HCT116 (cell line): ENCODE measurements around the gene DAAM1. TPM values are rescaled to one million over a fixed set of nuclear protein-coding genes. Genes with fewer than 3 reads are reported as not detected.
A peak's percentile ranks its signal among the peaks of the same experiment; 100 is the strongest.

ENCODE experiments used
- ATAC-seq: fragments of 200-7000 bp; cut with Tn5 transposase; 2 replicates; pipeline ENCODE4 v1.9.1; 2020; ENCODE audit warnings: mild to moderate bottlenecking, moderate library complexity
- Bru-seq: library from RNA; stranded (reverse); fragments of 400-500 nt; gene quantifications from one replicate; lab custom pipeline; 2021; lab: Mats Ljungman, UMichigan
- BruChase-seq, 2 experiments: library from RNA; stranded (reverse); fragments of 400-500 nt; gene quantifications; one replicate each; lab custom pipeline; 2021; lab: Mats Ljungman, UMichigan
- BruUV-seq: library from RNA; stranded (reverse); fragments of 400-500 nt; replicated peaks from 2 replicates; lab custom pipeline; 2021; lab: Mats Ljungman, UMichigan
- CTCF ChIA-PET: fragments of 300-600 bp; sonication (Branson Sonifier 250); formaldehyde crosslinking; loops from one replicate; lab custom pipeline; 2021; ENCODE audit warnings: antibody characterized with exemption; lab: Charles Lee
- POLR2A ChIA-PET: fragments of 300-600, 350-600 bp; sonication (Branson Sonifier 250); formaldehyde crosslinking; loops from one replicate; lab custom pipeline; 2021; ENCODE audit warnings: antibody characterized with exemption; lab: Charles Lee
- RAD21 ChIA-PET, 2 experiments: fragments of 300-600 bp; sonication (Branson Sonifier 250); formaldehyde crosslinking; loops; one replicate each; lab custom pipeline; 2023; ENCODE audit warnings: low total read pairs in 2 of 2; ENCODE audit not compliant: uncharacterized antibody in 2 of 2, unreplicated experiment in 2 of 2, low non-redundant PET in 1 of 2; lab: Charles Lee
- DNase-seq: peaks from one replicate; pipeline ENCODE4 v3.0.0-alpha.2; 2010; ENCODE audit warnings: low read depth, low spot score
- H2AFZ ChIP-seq: fragments of 200-600 bp; shearing (Covaris generic), sonication (generic); 2 replicates; pipeline ENCODE4 v1.6.1; 2017; ENCODE audit warnings: low read depth, mixed run types, mixed read lengths, antibody characterized with exemption, low read length; ENCODE audit not compliant: poor library complexity, severe bottlenecking
- H3K27ac ChIP-seq: 2 replicates; pipeline ENCODE4 v1.5.1; 2012; ENCODE audit warnings: low read depth, low read length
- H3K27me3 ChIP-seq: fragments of 200-600 bp; sonication (generic); 2 replicates; pipeline ENCODE4 v1.6.1; 2016; ENCODE audit warnings: mixed run types, low read length, mixed read lengths; ENCODE audit not compliant: insufficient read depth
- H3K36me3 ChIP-seq, 2 experiments: fragments of 200-500 bp in 1 of 2; fragments of 200-600 bp in 1 of 2; sonication (Bioruptor generic) in 1 of 2; sonication (generic) in 1 of 2; 2 replicates each; pipeline versions ENCODE4 v1.5.1 to v1.6.1; 2014 to 2016; ENCODE audit warnings: low read length in 2 of 2, inconsistent platforms in 1 of 2, mixed read lengths in 1 of 2, mixed run types in 1 of 2; ENCODE audit not compliant: insufficient read depth in 2 of 2, control insufficient read depth in 1 of 2
- H3K4me1 ChIP-seq, 2 experiments: fragments of 200-600 bp in 1 of 2; sonication (generic) in 1 of 2; 2 replicates each; pipeline versions ENCODE4 v1.5.1 to v1.6.1; 2012 to 2017; ENCODE audit warnings: low read length in 2 of 2, inconsistent platforms in 1 of 2, mild to moderate bottlenecking in 1 of 2, mixed read lengths in 1 of 2, mixed run types in 1 of 2, moderate library complexity in 1 of 2; ENCODE audit not compliant: insufficient read depth in 2 of 2, control insufficient read depth in 1 of 2
- H3K4me2 ChIP-seq: fragments of 200-600 bp; sonication (generic); 2 replicates; pipeline ENCODE4 v1.6.1; 2017; ENCODE audit warnings: mixed run types, low read length, mixed read lengths
- H3K4me3 ChIP-seq, 2 experiments: fragments of 200-600 bp in 1 of 2; sonication (generic) in 1 of 2; replicated peaks in 1 of 2; 2 replicates each; pipeline ENCODE4 v1.5.1; 2011 to 2016; ENCODE audit warnings: low read length in 2 of 2, control low read depth in 1 of 2, low read depth in 1 of 2, mild to moderate bottlenecking in 1 of 2, mixed read lengths in 1 of 2, mixed run types in 1 of 2
- H3K79me2 ChIP-seq: fragments of 200-600 bp; sonication (generic); 2 replicates; pipeline ENCODE4 v1.6.1; 2017; ENCODE audit warnings: mild to moderate bottlenecking, mixed run types, low read length, moderate library complexity, mixed read lengths; ENCODE audit not compliant: insufficient read depth
- H3K9ac ChIP-seq: fragments of 200-600 bp; sonication (generic); 2 replicates; pipeline ENCODE4 v1.6.1; 2016; ENCODE audit warnings: low read length, mixed read lengths
- H3K9me2 ChIP-seq: fragments of 200-600 bp; sonication (generic), shearing (Covaris generic); 2 replicates; pipeline ENCODE4 v1.6.1; 2017; ENCODE audit warnings: mixed run types, mild to moderate bottlenecking, moderate library complexity; ENCODE audit not compliant: insufficient read depth
- H3K9me3 ChIP-seq, 2 experiments: fragments of 200-500 bp in 1 of 2; fragments of 200-600 bp in 1 of 2; sonication (Bioruptor generic) in 1 of 2; sonication (generic) in 1 of 2; 2 replicates each; pipeline ENCODE4 v1.6.1; 2014 to 2017; ENCODE audit warnings: low read length in 2 of 2, mixed read lengths in 2 of 2, inconsistent platforms in 1 of 2, low read depth in 1 of 2, mild to moderate bottlenecking in 1 of 2, mixed run types in 1 of 2, moderate library complexity in 1 of 2; ENCODE audit not compliant: control insufficient read depth in 1 of 2, insufficient read depth in 1 of 2
- H4K20me1 ChIP-seq: fragments of 200-600 bp; sonication (generic), shearing (Covaris generic); 2 replicates; pipeline ENCODE4 v1.6.1; 2017; ENCODE audit warnings: mixed run types, mild to moderate bottlenecking, moderate library complexity; ENCODE audit not compliant: insufficient read depth
- CEBPB ChIP-seq: IDR thresholded peaks from 2 replicates; pipeline ENCODE4 v1.6.1; 2012; ENCODE audit warnings: low read depth
- EGR1 ChIP-seq: IDR thresholded peaks from 2 replicates; pipeline ENCODE4 v1.6.1; 2012; ENCODE audit warnings: low read depth
- ELF1 ChIP-seq: IDR thresholded peaks from 2 replicates; pipeline ENCODE4 v1.6.1; 2012; ENCODE audit warnings: low read depth, borderline replicate concordance
- FOSL1 ChIP-seq: IDR thresholded peaks from 2 replicates; pipeline ENCODE4 v1.6.1; 2012; ENCODE audit warnings: low read depth
- POLR2A ChIP-seq: IDR thresholded peaks from 2 replicates; pipeline ENCODE4 v1.7.0; 2011; ENCODE audit warnings: borderline replicate concordance; ENCODE audit not compliant: insufficient read depth, insufficient read length; ENCODE audit errors: extremely low read depth
- POLR2AphosphoS5 ChIP-seq: IDR thresholded peaks from 2 replicates; pipeline ENCODE4 v1.6.1; 2011; ENCODE audit warnings: mild to moderate bottlenecking, low read depth, low read length, moderate library complexity
- SP1 ChIP-seq: IDR thresholded peaks from 2 replicates; pipeline ENCODE4 v1.6.1; 2012; ENCODE audit warnings: low read depth
- SRF ChIP-seq: IDR thresholded peaks from 2 replicates; pipeline ENCODE4 v1.6.1; 2012; ENCODE audit warnings: low read depth
- TCF7L2 ChIP-seq: IDR thresholded peaks from 2 replicates; pipeline ENCODE4 v1.7.0; 2011; ENCODE audit warnings: borderline replicate concordance, inconsistent platforms; ENCODE audit not compliant: insufficient read depth, insufficient read length; ENCODE audit errors: extremely low read depth
- intact Hi-C: fragments of 100-400 bp; cut with micrococcal nuclease; formaldehyde crosslinking; loops from 2 replicates; pipeline ENCODE4 v1.10.0; 2022
- long read RNA-seq: library from polyadenylated mRNA; unstranded; transcript quantifications from one replicate; pipeline ENCODE4 v2.0.0, GENCODE V29; 2021; ENCODE audit not compliant: unreplicated experiment
- polyA plus RNA-seq: library from polyadenylated mRNA; unstranded; fragments of >200 nt; gene quantifications from 2 replicates; pipeline ENCODE4 v1.2.1, GENCODE V29; 2012; ENCODE audit warnings: missing spikeins
- total RNA-seq: library from RNA; stranded (reverse); gene quantifications from one replicate; pipeline ENCODE4 v1.2.1, GENCODE V29; 2021; ENCODE audit not compliant: unreplicated experiment
- TF ChIP-seq, protein P1 (sequence below), 3 experiments: fragments of 200-600 bp in 1 of 3; sonication (generic) in 1 of 3; IDR thresholded peaks in 2 of 3; conservative IDR thresholded peaks in 1 of 3; 2 replicates each; pipeline ENCODE4 v1.5.1; 2012 to 2017; ENCODE audit warnings: low read depth in 2 of 3, low read length in 2 of 3, antibody characterized with exemption in 1 of 3, borderline replicate concordance in 1 of 3, control low read depth in 1 of 3, mild to moderate bottlenecking in 1 of 3, mixed read lengths in 1 of 3, mixed run types in 1 of 3, moderate library complexity in 1 of 3; ENCODE audit not compliant: insufficient read depth in 1 of 3

DAAM1 gene
- total RNA-seq (10.7 TPM), Bru-seq, nascent RNA (percentile 56 among the genes with signal in this experiment), BruChase-seq, experiment 1, labeled RNA remaining after a 6-hour chase (percentile 45 among the genes with signal in this experiment), BruChase-seq, experiment 2, labeled RNA remaining after a 2-hour chase (percentile 47 among the genes with signal in this experiment)
- polyA plus RNA-seq: 2.7 and 3.3 TPM in 2 replicates
- long read RNA-seq, partial matches to known transcripts: 5 of 7 reads
- long read RNA-seq, other reads (novel, unspliced or antisense): 0 of 7 reads

DNA sequence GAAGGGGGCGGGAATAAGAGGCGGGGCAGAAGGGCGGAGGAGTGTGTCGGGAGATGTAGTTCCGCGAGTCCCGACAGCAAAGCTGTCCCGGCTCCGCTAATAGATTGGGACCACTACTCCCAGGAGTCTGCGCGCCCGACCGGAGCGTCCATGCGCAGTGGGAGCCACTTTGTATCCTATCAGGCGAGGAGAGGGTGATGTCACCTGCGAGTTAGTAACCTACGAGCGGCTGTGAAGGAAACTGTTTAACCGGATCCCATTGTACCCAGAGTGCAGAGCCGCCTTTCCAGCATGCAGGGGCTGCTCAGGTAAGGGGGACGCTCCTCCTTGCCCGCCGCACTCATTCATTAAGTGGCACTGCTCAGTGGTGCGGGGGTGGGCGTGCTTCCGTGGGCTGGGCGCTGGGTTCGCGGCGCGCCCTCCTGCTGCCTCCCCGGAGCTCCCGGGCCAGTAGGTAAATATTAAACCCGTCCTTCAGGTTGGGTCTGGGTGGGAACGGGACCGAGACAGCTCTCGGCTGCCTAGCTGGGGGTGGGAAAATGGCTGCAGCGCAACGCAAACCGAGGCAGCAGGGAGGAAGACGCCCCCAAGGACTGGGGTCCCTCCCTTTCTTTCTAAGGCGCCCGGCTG is at the start of gene DAAM1:
Gene DAAM1, plus strand, starts transcription at position 207 of the 630 bp plus-strand sequence. CDS start 74,811 bp downstream, outside the sequence.
- ChIA-PET RAD21 (interaction anchor here in 1 of 2 experiments (0.7 kb wide), 1 partner anchor 173 kb away, joined by 3 read pairs; no protein-coding TSS in a partner anchor), POLR2A (no interaction called here), CTCF (interaction anchor here (1.3 kb wide), 1 partner anchor 87 kb away, joined by 3 read pairs; no protein-coding TSS in a partner anchor)
- Histone ChIP-seq H3K36me3 (no peaks in the 10 kb centered on the region), H3K79me2 (no peaks in the 10 kb centered on the region), H3K4me3 (peak within 1 kb of the TSS; percentile 79), H4K20me1 (no peaks in the 10 kb centered on the region), H2AFZ (peak within 1 kb of the TSS; percentile 77), H3K27ac (peak within 1 kb of the TSS; percentile 53; the same call in 1 of the 2 replicates), H3K9me3 (no peaks in the 10 kb centered on the region), H3K9me2 (no peaks in the 10 kb centered on the region), H3K9ac (peak within 1 kb of the TSS; percentile 63), H3K4me2 (peak within 1 kb of the TSS; percentile 95)
- intact Hi-C loops: loop anchor here (5.0 kb wide), 3 partner anchors 89 to 234 kb away; no protein-coding TSS in a partner anchor
- ATAC-seq (peak; percentile 94), DNase-seq (peak; percentile 93)
- TF ChIP-seq POLR2A (peak; percentile 69), POLR2AphosphoS5 (peak; percentile 87), SRF (no peak), CEBPB (no peak), TCF7L2 (peak; percentile 13), EGR1 (peak; percentile 75), ELF1 (no peak), FOSL1 (no peak), SP1 (peak; percentile 73)
- TF ChIP-seq, protein P1, sequence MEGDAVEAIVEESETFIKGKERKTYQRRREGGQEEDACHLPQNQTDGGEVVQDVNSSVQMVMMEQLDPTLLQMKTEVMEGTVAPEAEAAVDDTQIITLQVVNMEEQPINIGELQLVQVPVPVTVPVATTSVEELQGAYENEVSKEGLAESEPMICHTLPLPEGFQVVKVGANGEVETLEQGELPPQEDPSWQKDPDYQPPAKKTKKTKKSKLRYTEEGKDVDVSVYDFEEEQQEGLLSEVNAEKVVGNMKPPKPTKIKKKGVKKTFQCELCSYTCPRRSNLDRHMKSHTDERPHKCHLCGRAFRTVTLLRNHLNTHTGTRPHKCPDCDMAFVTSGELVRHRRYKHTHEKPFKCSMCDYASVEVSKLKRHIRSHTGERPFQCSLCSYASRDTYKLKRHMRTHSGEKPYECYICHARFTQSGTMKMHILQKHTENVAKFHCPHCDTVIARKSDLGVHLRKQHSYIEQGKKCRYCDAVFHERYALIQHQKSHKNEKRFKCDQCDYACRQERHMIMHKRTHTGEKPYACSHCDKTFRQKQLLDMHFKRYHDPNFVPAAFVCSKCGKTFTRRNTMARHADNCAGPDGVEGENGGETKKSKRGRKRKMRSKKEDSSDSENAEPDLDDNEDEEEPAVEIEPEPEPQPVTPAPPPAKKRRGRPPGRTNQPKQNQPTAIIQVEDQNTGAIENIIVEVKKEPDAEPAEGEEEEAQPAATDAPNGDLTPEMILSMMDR (IDR thresholded peaks at IDR 0.05 in 2 of 3, conservative IDR thresholded peaks at IDR 0.05 in 1 of 3; ENCODE audit: borderline replicate concordance in 1 of 3, insufficient read depth in 1 of 3, low read depth in 2 of 3, low read length in 2 of 3): no peak
- TF ChIP-seq, all 23 proteins: peak for 5
- peaks cover 15 to 31% of the 10 kb centered on the region in 2 experiments; a peak in 3 of 4 replicates for H3K4me1 ChIP-seq
- BruUV-seq: no TSS peak
- peaks cover 30% of the 10 kb centered on the region for H3K27me3 ChIP-seq
